Fibroblast of skin of left quadriceps (primary cell): ENCODE data around the gene CAPN5.

Source experiments
- DNase-seq, 2 experiments: peaks; one replicate each; pipeline ENCODE4 v3.0.0-alpha.2; 2013; ENCODE audit warnings: low read depth in 2 of 2

The CAPN5 gene

DNA sequence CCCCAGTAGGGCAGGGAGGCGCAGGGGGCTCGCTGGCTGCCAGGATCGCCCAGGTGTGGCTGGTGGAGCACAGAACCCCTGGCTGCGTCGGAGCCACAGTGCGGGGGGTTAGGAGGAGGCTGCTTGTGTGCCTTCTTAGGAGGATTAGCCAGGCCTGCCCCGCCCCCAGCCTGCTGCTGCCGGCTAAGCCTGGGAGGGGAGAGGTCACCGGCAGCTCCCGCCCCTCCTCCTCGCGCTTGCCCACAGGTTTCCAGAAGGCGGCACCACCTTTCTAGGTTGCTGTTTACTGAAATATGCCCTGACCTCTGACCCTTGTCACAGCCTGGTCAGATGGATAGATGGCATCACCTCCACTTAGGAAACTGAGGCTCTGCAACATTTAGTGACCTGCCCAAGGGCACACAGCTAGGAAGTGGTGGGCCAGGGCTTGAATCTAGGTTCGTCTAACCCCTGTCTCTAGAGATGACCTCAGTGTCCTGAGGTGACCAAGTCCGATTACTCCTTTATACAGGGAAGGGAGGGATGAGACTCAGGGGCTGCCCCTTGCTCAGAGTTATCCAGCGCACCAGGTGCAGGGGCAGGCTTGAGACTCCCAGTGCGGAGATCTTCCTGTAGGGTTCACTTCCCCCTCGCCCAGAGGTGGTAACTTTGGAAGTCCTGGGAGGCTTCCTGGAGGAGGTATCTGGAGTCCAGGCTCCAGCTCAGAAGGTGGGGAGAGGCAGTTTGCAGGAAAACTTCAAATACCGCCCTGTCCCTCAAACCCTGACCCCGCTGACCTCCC is 105.3 kb downstream of the CAPN5 start:
- no peak for DNase-seq

DNA sequence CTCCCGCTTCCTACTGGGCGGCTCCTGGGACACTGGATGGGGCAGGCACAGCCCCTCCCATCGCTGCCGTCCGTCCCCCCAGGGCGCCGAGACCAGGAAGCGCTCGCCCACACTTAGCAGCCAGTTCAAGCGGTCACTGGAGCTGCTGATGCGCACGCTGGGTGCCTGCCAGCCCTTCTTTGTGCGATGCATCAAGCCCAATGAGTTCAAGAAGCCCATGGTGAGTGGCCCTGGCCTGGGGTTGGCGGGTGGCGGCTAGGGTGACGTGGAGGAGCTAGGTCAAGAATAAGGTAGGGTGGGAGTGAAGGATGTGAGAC is 105.9 kb downstream of the CAPN5 start:
- DNase-seq = no peak

DNA sequence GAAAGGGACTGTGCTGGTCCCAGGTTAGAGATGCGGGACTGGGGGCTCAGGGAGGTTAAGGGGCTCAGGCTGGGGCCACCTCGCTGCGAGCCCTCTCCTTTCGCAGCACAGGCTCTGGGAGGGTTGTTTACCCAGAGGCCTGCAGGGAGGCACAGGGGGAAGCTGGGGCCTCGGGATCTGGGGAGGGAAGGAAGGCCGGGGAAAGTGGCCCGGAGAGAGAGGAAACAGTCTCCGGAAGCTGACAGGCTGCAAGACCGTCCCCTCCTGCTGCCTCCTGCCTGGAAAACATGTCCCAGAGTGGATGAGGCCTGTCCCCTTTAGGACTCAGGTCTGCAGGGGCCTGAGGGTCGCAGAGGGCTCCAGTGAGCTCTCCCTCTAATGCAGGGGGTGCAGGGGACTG is 106.7 kb downstream of the CAPN5 start:
- DNase-seq = no peak

DNA sequence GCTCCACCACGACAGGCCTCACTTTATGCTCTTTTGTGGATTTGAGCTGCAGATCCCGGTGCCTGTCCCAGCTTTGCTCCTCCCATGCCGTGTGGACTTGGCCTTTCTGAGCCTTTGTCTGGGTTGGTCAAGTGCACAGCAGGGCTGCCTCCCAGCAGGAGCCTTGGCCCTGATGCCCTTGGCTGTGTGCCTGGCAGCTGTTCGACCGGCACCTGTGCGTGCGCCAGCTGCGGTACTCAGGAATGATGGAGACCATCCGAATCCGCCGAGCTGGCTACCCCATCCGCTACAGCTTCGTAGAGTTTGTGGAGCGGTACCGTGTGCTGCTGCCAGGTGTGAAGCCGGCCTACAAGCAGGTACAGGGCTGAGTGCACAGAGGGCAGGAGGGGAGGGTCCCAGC is 107.8 kb downstream of the CAPN5 start:
- DNase-seq = no peak

DNA sequence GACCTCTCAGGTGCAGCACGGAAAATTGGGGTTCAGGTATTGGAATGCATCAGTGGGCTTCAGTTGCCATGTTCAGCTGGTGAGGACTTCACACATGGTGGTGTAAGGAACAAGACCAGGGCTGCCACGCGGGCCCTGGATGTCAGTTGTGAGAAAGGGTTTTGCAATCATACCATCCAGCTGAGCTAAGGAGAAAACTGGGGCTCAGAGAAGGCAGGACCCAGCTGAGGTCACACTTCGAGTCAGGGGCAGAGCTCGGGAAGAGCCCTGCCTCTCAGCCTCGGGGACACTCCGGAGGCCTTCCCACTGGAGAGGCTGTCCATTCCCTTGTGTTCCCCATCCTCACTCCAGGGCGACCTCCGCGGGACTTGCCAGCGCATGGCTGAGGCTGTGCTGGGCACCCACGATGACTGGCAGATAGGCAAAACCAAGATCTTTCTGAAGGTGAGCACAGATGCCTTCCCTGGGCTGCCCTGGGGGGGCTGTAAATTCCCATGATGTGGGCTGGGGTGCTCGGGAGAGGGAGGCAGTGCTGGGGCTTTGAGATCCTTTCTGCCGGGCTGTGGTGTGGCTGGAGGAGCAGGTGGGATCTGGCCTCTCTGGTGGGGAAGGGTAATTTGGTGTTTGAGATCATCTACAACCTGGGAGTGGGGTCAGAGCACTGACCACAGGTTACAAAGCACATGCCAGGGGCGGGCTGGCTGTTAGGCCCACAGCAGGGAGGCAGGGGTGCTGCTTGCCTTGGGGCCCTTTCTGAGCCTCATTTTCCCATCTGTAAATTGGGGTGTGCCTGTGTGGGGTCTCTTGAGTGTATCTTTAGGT is 108.5 kb downstream of the CAPN5 start:
- no peak for DNase-seq
